Endodermal cell (in vitro differentiated cells): ENCODE measurements around the gene SGF29. TPM values are rescaled to one million over a fixed set of nuclear protein-coding genes. Genes with fewer than 3 reads are reported as not detected.
A peak's percentile ranks its signal among the peaks of the same experiment; 100 is the strongest.
"Not testable (repeated sequence)": the region's sequence is repeated elsewhere in the genome, so short reads cannot be mapped to it uniquely, and the experiment has no call there.

ENCODE experiments used
- DNase-seq: peaks from one replicate; pipeline ENCODE4 v3.0.0-alpha.2; 2017
- H3K27ac ChIP-seq: 2 replicates; pipeline ENCODE4 v1.5.1; 2013; ENCODE audit warnings: mild to moderate bottlenecking, low read depth, low read length, moderate library complexity
- H3K27me3 ChIP-seq: 2 replicates; pipeline ENCODE4 v1.6.1; 2013; ENCODE audit warnings: mild to moderate bottlenecking, low read length, moderate library complexity; ENCODE audit not compliant: insufficient read depth, control insufficient read depth, poor library complexity, severe bottlenecking
- H3K36me3 ChIP-seq: 2 replicates; pipeline ENCODE4 v1.7.0; 2013; ENCODE audit warnings: mild to moderate bottlenecking, low read length, moderate library complexity; ENCODE audit not compliant: control insufficient read depth, insufficient read depth
- H3K4me1 ChIP-seq: one replicate; pipeline ENCODE4 v1.7.0; 2013; ENCODE audit warnings: low read length; ENCODE audit not compliant: control insufficient read depth, insufficient read depth
- H3K4me3 ChIP-seq: 2 replicates; pipeline ENCODE4 v1.5.1; 2013; ENCODE audit warnings: mild to moderate bottlenecking, low read length, moderate library complexity
- H3K9ac ChIP-seq: 2 replicates; pipeline ENCODE4 v1.6.1; 2013; ENCODE audit warnings: mild to moderate bottlenecking, low read length, moderate library complexity; ENCODE audit not compliant: poor library complexity, severe bottlenecking; ENCODE audit errors: extremely low read depth
- H3K9me3 ChIP-seq: 2 replicates; pipeline ENCODE4 v1.6.1; 2013; ENCODE audit warnings: mild to moderate bottlenecking, low read length, moderate library complexity; ENCODE audit not compliant: control insufficient read depth
- H3K27ac Mint-ChIP-seq: 2 replicates; pipeline ENCODE4 v1.8.0; 2020; ENCODE audit warnings: mixed read lengths
- H3K27me3 Mint-ChIP-seq: 2 replicates; pipeline ENCODE4 v1.8.0; 2021; ENCODE audit warnings: mild to moderate bottlenecking, mixed read lengths; ENCODE audit not compliant: insufficient read depth
- H3K36me3 Mint-ChIP-seq: 2 replicates; pipeline ENCODE4 v1.8.0; 2020; ENCODE audit warnings: low read depth, mixed read lengths
- H3K4me1 Mint-ChIP-seq: 2 replicates; pipeline ENCODE4 v1.8.0; 2020; ENCODE audit warnings: mixed read lengths
- H3K4me3 Mint-ChIP-seq: 2 replicates; pipeline ENCODE4 v1.8.0; 2020; ENCODE audit warnings: mild to moderate bottlenecking, moderate library complexity, mixed read lengths
- H3K9me3 Mint-ChIP-seq: 2 replicates; pipeline ENCODE4 v1.8.0; 2020; ENCODE audit warnings: mild to moderate bottlenecking, mixed read lengths
- WGBS, 2 experiments: methylation state at CpG; one replicate each; pipeline versions ENCODE4 v1.1.5 to v1.1.7; 2013; ENCODE audit warnings: missing lambda C conversion rate in 2 of 2, mixed read lengths in 1 of 2; ENCODE audit not compliant: insufficient coverage in 1 of 2, insufficient read length in 1 of 2; 5-methylcytosine and 5-hydroxymethylcytosine counted together
- total RNA-seq, 2 donors: library from RNA; stranded (reverse); fragmentation: NEBNext Ultra II Directional in 1 of 2; extraction: Animal tissue kit (Norgen Biotek cat#: 25700) in 1 of 2; gene quantifications; 2 replicates in 1 of 2; 3 replicates in 1 of 2; pipeline ENCODE4 v1.2.1, GENCODE V29; 2021
- TF ChIP-seq, protein P1 (sequence below): fragments of 200-600 bp; sonication (generic); conservative IDR thresholded peaks from 2 replicates; pipeline ENCODE4 v1.5.0; 2021; ENCODE audit warnings: antibody characterized with exemption, mild to moderate bottlenecking

SGF29 gene
- total RNA-seq, 2 donors from 2014 or later, result 16.5 to 18.9 TPM

DNA sequence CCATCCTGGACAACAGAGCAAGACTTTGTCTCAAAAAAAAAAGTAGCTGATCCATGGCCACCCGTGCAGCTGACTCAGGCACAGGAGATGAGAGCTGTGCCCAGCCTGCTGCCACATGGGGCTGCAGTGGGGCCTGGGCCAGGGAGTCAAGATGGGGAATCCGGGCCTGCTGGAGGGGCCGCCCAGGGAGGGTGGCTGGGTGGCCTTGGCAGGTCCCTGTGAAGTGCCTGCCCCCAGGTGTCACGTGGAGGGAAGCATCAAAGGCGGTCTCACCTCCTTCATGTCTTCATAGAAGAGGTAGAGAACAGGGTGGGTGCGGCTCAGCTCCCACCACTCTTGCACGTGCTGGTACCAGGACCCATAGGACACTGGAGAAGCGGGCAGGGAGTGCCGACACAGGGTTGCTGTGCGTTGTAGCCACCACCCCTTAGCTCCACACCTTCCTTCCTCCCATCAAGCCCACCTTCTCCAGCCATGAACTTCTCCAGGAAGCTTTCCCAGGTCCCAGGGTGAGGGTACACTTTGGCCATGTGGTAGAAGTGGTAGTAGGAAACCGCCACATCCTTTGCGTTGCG lies 39.3 kb downstream of the SGF29 start:
- Histone ChIP-seq H3K4me1 (peaks cover 4% of the 10 kb centered on the region), H3K36me3 (peaks cover 7% of the 10 kb centered on the region), H3K4me3 (no peak overlapping the region), H3K27me3 (no peaks in the 10 kb centered on the region), H3K9me3 (no peaks in the 10 kb centered on the region), H3K9ac (no peak overlapping the region), H3K27ac (no peak overlapping the region)
- TF ChIP-seq, protein P1, sequence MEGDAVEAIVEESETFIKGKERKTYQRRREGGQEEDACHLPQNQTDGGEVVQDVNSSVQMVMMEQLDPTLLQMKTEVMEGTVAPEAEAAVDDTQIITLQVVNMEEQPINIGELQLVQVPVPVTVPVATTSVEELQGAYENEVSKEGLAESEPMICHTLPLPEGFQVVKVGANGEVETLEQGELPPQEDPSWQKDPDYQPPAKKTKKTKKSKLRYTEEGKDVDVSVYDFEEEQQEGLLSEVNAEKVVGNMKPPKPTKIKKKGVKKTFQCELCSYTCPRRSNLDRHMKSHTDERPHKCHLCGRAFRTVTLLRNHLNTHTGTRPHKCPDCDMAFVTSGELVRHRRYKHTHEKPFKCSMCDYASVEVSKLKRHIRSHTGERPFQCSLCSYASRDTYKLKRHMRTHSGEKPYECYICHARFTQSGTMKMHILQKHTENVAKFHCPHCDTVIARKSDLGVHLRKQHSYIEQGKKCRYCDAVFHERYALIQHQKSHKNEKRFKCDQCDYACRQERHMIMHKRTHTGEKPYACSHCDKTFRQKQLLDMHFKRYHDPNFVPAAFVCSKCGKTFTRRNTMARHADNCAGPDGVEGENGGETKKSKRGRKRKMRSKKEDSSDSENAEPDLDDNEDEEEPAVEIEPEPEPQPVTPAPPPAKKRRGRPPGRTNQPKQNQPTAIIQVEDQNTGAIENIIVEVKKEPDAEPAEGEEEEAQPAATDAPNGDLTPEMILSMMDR, result no peak
- peaks cover 23% of the 10 kb centered on the region for H3K36me3 Mint-ChIP-seq
- 93 to 94% methylated on average over 3 to 11 of the region's 13 CpGs for WGBS, 2 experiments
- H3K4me3 Mint-ChIP-seq, result no peak overlapping the region
- no peaks in the 10 kb centered on the region for H3K9me3 Mint-ChIP-seq
- peaks cover 16% of the 10 kb centered on the region for H3K4me1 Mint-ChIP-seq
- no peak overlapping the region for H3K27ac Mint-ChIP-seq
- no peaks in the 10 kb centered on the region for H3K27me3 Mint-ChIP-seq
- DNase-seq, result peak; percentile 31

DNA sequence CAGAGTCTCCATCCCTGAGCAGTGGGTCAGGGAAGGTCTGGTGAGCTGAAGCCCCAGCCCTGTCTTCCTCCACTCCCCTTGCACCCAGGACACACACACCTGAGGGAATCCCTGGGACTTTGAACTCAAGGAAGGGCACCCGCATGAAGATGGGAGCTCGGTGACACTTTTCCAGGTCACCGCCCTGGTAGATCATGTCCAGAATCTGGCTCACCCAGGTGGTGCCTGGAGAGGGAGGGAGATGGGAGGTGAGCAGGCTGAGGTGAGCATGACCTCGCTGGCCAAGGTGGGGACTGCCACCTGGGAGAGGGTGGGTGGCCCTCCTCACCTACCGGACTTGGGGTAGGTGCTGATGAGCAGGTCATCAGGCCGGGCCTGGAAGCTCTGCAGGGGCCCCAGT lies 41.7 kb downstream of the SGF29 start:
- H3K9me3 Mint-ChIP-seq, H3K4me1 ChIP-seq, H3K4me3 Mint-ChIP-seq, H3K4me3 ChIP-seq, DNase-seq, H3K9me3 ChIP-seq, H3K27me3 ChIP-seq, H3K27ac Mint-ChIP-seq, H3K27ac ChIP-seq, H3K36me3 ChIP-seq, H3K9ac ChIP-seq, H3K27me3 Mint-ChIP-seq: not testable (repeated sequence)
- WGBS, 2 experiments, result 94 to 100% methylated on average over 3 to 5 of the region's 6 CpGs
- Mint-ChIP-seq H3K36me3 (peaks cover 12% of the 10 kb centered on the region), H3K4me1 (peaks cover 16% of the 10 kb centered on the region)

DNA sequence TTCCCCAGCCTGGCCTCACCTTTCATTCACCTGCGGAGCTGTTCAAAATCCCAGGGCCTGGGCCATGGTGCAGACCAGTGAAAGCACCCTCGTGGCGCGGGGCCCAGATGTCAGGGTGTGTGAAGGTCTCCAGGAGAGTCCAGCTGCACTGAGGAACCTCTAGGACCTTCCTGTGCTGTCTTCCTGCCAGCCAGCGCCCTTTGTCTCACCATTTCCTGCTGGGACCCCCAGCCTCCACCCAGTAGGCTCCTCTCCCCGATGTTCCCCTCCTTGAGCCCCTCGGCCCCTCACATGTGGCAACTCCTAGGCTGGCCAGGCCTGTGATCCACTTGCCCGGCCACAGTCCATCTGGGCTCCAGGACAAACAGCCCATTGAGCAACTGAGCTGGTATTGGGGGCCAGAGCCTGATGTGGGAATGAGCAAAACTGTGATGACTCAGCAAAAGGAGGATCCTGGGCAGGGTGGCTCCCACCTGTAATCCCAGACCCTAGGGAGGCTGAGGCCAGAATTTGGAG lies 42.5 kb downstream of the SGF29 start:
- Mint-ChIP-seq H3K27ac (peak overlapping the region; percentile 55), H3K9me3 (no peaks in the 10 kb centered on the region), H3K4me1 (peaks cover 16% of the 10 kb centered on the region), H3K36me3 (peaks cover 7% of the 10 kb centered on the region), H3K27me3 (peaks cover 2% of the 10 kb centered on the region), H3K4me3 (no peak overlapping the region)
- Histone ChIP-seq H3K4me1 (peaks cover 4% of the 10 kb centered on the region), H3K4me3 (no peak overlapping the region), H3K27ac (no peak overlapping the region), H3K36me3 (no peaks in the 10 kb centered on the region), H3K9ac (no peak overlapping the region), H3K27me3 (no peaks in the 10 kb centered on the region), H3K9me3 (no peaks in the 10 kb centered on the region)
- TF ChIP-seq, protein P1, result no peak
- peak; percentile 37 for DNase-seq
- 89 to 90% methylated on average over 6 to 8 of the region's 8 CpGs for WGBS, 2 experiments
